HCT116 (cell line): ENCODE data around the gene NRBF2. TPM values are rescaled to one million over a fixed set of nuclear protein-coding genes. Genes with fewer than 3 reads are reported as not detected.

ENCODE experiments used
- ATAC-seq: fragments of 200-7000 bp; cut with Tn5 transposase; 2 replicates; pipeline ENCODE4 v1.9.1; 2020; ENCODE audit warnings: mild to moderate bottlenecking, moderate library complexity
- BruUV-seq: library from RNA; stranded (reverse); fragments of 400-500 nt; replicated peaks from 2 replicates; lab custom pipeline; 2021; lab: Mats Ljungman, UMichigan
- CTCF ChIA-PET: fragments of 300-600 bp; sonication (Branson Sonifier 250); formaldehyde crosslinking; loops from one replicate; lab custom pipeline; 2021; ENCODE audit warnings: antibody characterized with exemption; lab: Charles Lee
- POLR2A ChIA-PET: fragments of 300-600, 350-600 bp; sonication (Branson Sonifier 250); formaldehyde crosslinking; loops from one replicate; lab custom pipeline; 2021; ENCODE audit warnings: antibody characterized with exemption; lab: Charles Lee
- RAD21 ChIA-PET, 2 experiments: fragments of 300-600 bp; sonication (Branson Sonifier 250); formaldehyde crosslinking; loops; one replicate each; lab custom pipeline; 2023; ENCODE audit warnings: low total read pairs in 2 of 2; ENCODE audit not compliant: uncharacterized antibody in 2 of 2, unreplicated experiment in 2 of 2, low non-redundant PET in 1 of 2; lab: Charles Lee
- DNase-seq: peaks from one replicate; pipeline ENCODE4 v3.0.0-alpha.2; 2010; ENCODE audit warnings: low read depth, low spot score
- H2AFZ ChIP-seq: fragments of 200-600 bp; shearing (Covaris generic), sonication (generic); 2 replicates; pipeline ENCODE4 v1.6.1; 2017; ENCODE audit warnings: low read depth, mixed run types, mixed read lengths, antibody characterized with exemption, low read length; ENCODE audit not compliant: poor library complexity, severe bottlenecking
- H3K27ac ChIP-seq: 2 replicates; pipeline ENCODE4 v1.5.1; 2012; ENCODE audit warnings: low read depth, low read length
- H3K27me3 ChIP-seq: fragments of 200-600 bp; sonication (generic); 2 replicates; pipeline ENCODE4 v1.6.1; 2016; ENCODE audit warnings: mixed run types, low read length, mixed read lengths; ENCODE audit not compliant: insufficient read depth
- H3K36me3 ChIP-seq, 2 experiments: fragments of 200-500 bp in 1 of 2; fragments of 200-600 bp in 1 of 2; sonication (Bioruptor generic) in 1 of 2; sonication (generic) in 1 of 2; 2 replicates each; pipeline versions ENCODE4 v1.5.1 to v1.6.1; 2014 to 2016; ENCODE audit warnings: low read length in 2 of 2, inconsistent platforms in 1 of 2, mixed read lengths in 1 of 2, mixed run types in 1 of 2; ENCODE audit not compliant: insufficient read depth in 2 of 2, control insufficient read depth in 1 of 2
- H3K4me1 ChIP-seq, 2 experiments: fragments of 200-600 bp in 1 of 2; sonication (generic) in 1 of 2; 2 replicates each; pipeline versions ENCODE4 v1.5.1 to v1.6.1; 2012 to 2017; ENCODE audit warnings: low read length in 2 of 2, inconsistent platforms in 1 of 2, mild to moderate bottlenecking in 1 of 2, mixed read lengths in 1 of 2, mixed run types in 1 of 2, moderate library complexity in 1 of 2; ENCODE audit not compliant: insufficient read depth in 2 of 2, control insufficient read depth in 1 of 2
- H3K4me2 ChIP-seq: fragments of 200-600 bp; sonication (generic); 2 replicates; pipeline ENCODE4 v1.6.1; 2017; ENCODE audit warnings: mixed run types, low read length, mixed read lengths
- H3K4me3 ChIP-seq, 2 experiments: fragments of 200-600 bp in 1 of 2; sonication (generic) in 1 of 2; replicated peaks in 1 of 2; 2 replicates each; pipeline ENCODE4 v1.5.1; 2011 to 2016; ENCODE audit warnings: low read length in 2 of 2, control low read depth in 1 of 2, low read depth in 1 of 2, mild to moderate bottlenecking in 1 of 2, mixed read lengths in 1 of 2, mixed run types in 1 of 2
- H3K79me2 ChIP-seq: fragments of 200-600 bp; sonication (generic); 2 replicates; pipeline ENCODE4 v1.6.1; 2017; ENCODE audit warnings: mild to moderate bottlenecking, mixed run types, low read length, moderate library complexity, mixed read lengths; ENCODE audit not compliant: insufficient read depth
- H3K9ac ChIP-seq: fragments of 200-600 bp; sonication (generic); 2 replicates; pipeline ENCODE4 v1.6.1; 2016; ENCODE audit warnings: low read length, mixed read lengths
- H3K9me2 ChIP-seq: fragments of 200-600 bp; sonication (generic), shearing (Covaris generic); 2 replicates; pipeline ENCODE4 v1.6.1; 2017; ENCODE audit warnings: mixed run types, mild to moderate bottlenecking, moderate library complexity; ENCODE audit not compliant: insufficient read depth
- H3K9me3 ChIP-seq, 2 experiments: fragments of 200-500 bp in 1 of 2; fragments of 200-600 bp in 1 of 2; sonication (Bioruptor generic) in 1 of 2; sonication (generic) in 1 of 2; 2 replicates each; pipeline ENCODE4 v1.6.1; 2014 to 2017; ENCODE audit warnings: low read length in 2 of 2, mixed read lengths in 2 of 2, inconsistent platforms in 1 of 2, low read depth in 1 of 2, mild to moderate bottlenecking in 1 of 2, mixed run types in 1 of 2, moderate library complexity in 1 of 2; ENCODE audit not compliant: control insufficient read depth in 1 of 2, insufficient read depth in 1 of 2
- H4K20me1 ChIP-seq: fragments of 200-600 bp; sonication (generic), shearing (Covaris generic); 2 replicates; pipeline ENCODE4 v1.6.1; 2017; ENCODE audit warnings: mixed run types, mild to moderate bottlenecking, moderate library complexity; ENCODE audit not compliant: insufficient read depth
- ATF3 ChIP-seq: IDR thresholded peaks from 2 replicates; pipeline ENCODE4 v1.6.1; 2012
- CBX3 ChIP-seq: IDR thresholded peaks from 2 replicates; pipeline ENCODE4 v1.6.1; 2012; ENCODE audit warnings: low read depth
- CTCF ChIP-seq, 3 experiments: fragments of 200-600 bp in 1 of 3; sonication (generic) in 1 of 3; IDR thresholded peaks in 2 of 3; conservative IDR thresholded peaks in 1 of 3; 2 replicates each; pipeline ENCODE4 v1.5.1; 2012 to 2017; ENCODE audit warnings: low read depth in 2 of 3, low read length in 2 of 3, antibody characterized with exemption in 1 of 3, borderline replicate concordance in 1 of 3, control low read depth in 1 of 3, mild to moderate bottlenecking in 1 of 3, mixed read lengths in 1 of 3, mixed run types in 1 of 3, moderate library complexity in 1 of 3; ENCODE audit not compliant: insufficient read depth in 1 of 3
- EZH2phosphoT487 ChIP-seq: fragments of 200-600 bp; IDR thresholded peaks from 2 replicates; pipeline ENCODE4 v1.6.1; 2018; ENCODE audit warnings: antibody characterized with exemption, borderline replicate concordance
- JUND ChIP-seq: IDR thresholded peaks from 2 replicates; pipeline ENCODE4 v1.6.1; 2012
- POLR2AphosphoS5 ChIP-seq: IDR thresholded peaks from 2 replicates; pipeline ENCODE4 v1.6.1; 2011; ENCODE audit warnings: mild to moderate bottlenecking, low read depth, low read length, moderate library complexity
- RAD21 ChIP-seq: IDR thresholded peaks from 2 replicates; pipeline ENCODE4 v1.6.1; 2012; ENCODE audit warnings: low read depth, mild to moderate bottlenecking
- SIN3A ChIP-seq: IDR thresholded peaks from 2 replicates; pipeline ENCODE4 v1.6.1; 2012; ENCODE audit warnings: low read depth
- SP1 ChIP-seq: IDR thresholded peaks from 2 replicates; pipeline ENCODE4 v1.6.1; 2012; ENCODE audit warnings: low read depth
- YY1 ChIP-seq: IDR thresholded peaks from 2 replicates; pipeline ENCODE4 v1.6.1; 2011; ENCODE audit warnings: low read length, low read depth, moderate library complexity, mild to moderate bottlenecking; ENCODE audit not compliant: insufficient replicate concordance; ENCODE audit errors: extremely low read depth
- ZBTB33 ChIP-seq: IDR thresholded peaks from 2 replicates; pipeline ENCODE4 v1.6.1; 2011; ENCODE audit warnings: mild to moderate bottlenecking, low read length, moderate library complexity; ENCODE audit not compliant: insufficient replicate concordance; ENCODE audit errors: extremely low read depth
- ZFX ChIP-seq: fragments of 450-650 bp; IDR thresholded peaks from 2 replicates; pipeline ENCODE4 v1.6.1; 2017
- intact Hi-C: fragments of 100-400 bp; cut with micrococcal nuclease; formaldehyde crosslinking; loops from 2 replicates; pipeline ENCODE4 v1.10.0; 2022
- total RNA-seq: library from RNA; stranded (reverse); gene quantifications from one replicate; pipeline ENCODE4 v1.2.1, GENCODE V29; 2021; ENCODE audit not compliant: unreplicated experiment

The NRBF2 gene
- total RNA-seq, 1 experiment from 2014 or later = 20.2 TPM

- TF ChIP-seq CTCF (IDR thresholded peaks at IDR 0.05 in 2 of 3, conservative IDR thresholded peaks at IDR 0.05 in 1 of 3; ENCODE audit: borderline replicate concordance in 1 of 3, insufficient read depth in 1 of 3, low read depth in 2 of 3, low read length in 2 of 3) (no peak), EZH2phosphoT487 (no peak)
Observed at GRCh38 chr10:63093227-63093626, 39.9 kb upstream of the NRBF2 start (continued).

- H3K27me3 ChIP-seq = no peaks in the 10 kb centered on the region
- CTCF ChIA-PET = no interaction called here
- DNase-seq = no peak
- ATAC-seq = no peak
- H3K79me2 ChIP-seq = no peaks in the 10 kb centered on the region
- no peaks in the 10 kb centered on the region for H3K9me2 ChIP-seq
- H3K36me3 ChIP-seq = no peaks in the 10 kb centered on the region
- H3K9me3 ChIP-seq = no peaks in the 10 kb centered on the region
- no peak overlapping the region for H3K4me2 ChIP-seq
- no peaks in the 10 kb centered on the region for H3K4me1 ChIP-seq
- H2AFZ ChIP-seq = no peak overlapping the region
- TF ChIP-seq ATF3 = no peak
- no peak for TF ChIP-seq POLR2AphosphoS5
- no peak for TF ChIP-seq SIN3A
- no peak for TF ChIP-seq ZFX
- TF ChIP-seq ZBTB33 = no peak
- TF ChIP-seq JUND = no peak
- TF ChIP-seq EZH2phosphoT487 = no peak
- no peak for TF ChIP-seq SP1
- TF ChIP-seq CBX3 = no peak
- no peak for TF ChIP-seq YY1
- TF ChIP-seq RAD21 = no peak
- RAD21 ChIA-PET = no interaction called here
- no peak overlapping the region for H3K27ac ChIP-seq
- POLR2A ChIA-PET = no interaction called here
- BruUV-seq = no TSS peak
- H3K9ac ChIP-seq = no peak overlapping the region
- H4K20me1 ChIP-seq = no peaks in the 10 kb centered on the region
- H3K4me3 ChIP-seq = no peak overlapping the region
- intact Hi-C loops = no loop called here
Observed at GRCh38 chr10:63094405-63094804, 38.7 kb upstream of the NRBF2 start.
